Spinal cord (tissue), 10 donors: ENCODE measurements around the gene NDUFS4. TPM values are rescaled to one million over a fixed set of nuclear protein-coding genes. Genes with fewer than 3 reads are reported as not detected.
"Not testable (repeated sequence)": the region's sequence is repeated elsewhere in the genome, so short reads cannot be mapped to it uniquely, and the experiment has no call there.

Experiments used
- DNase-seq, 6 donors: peaks; one replicate each; pipeline versions ENCODE4 v3.0.0 to v3.0.0-alpha.2; 2013 to 2015; ENCODE audit warnings: low spot score in 6 of 6, low read depth in 4 of 6
- H3K27ac ChIP-seq: one replicate; pipeline ENCODE4 v1.5.1; 2013; ENCODE audit warnings: low read depth, low read length, control low read depth
- H3K27me3 ChIP-seq: one replicate; pipeline ENCODE4 v1.6.1; 2013; ENCODE audit warnings: low read length; ENCODE audit not compliant: control insufficient read depth, insufficient read depth
- H3K36me3 ChIP-seq: one replicate; pipeline ENCODE4 v1.6.1; 2013; ENCODE audit warnings: low read length; ENCODE audit not compliant: control insufficient read depth, insufficient read depth
- H3K4me1 ChIP-seq: one replicate; pipeline ENCODE4 v1.6.1; 2013; ENCODE audit warnings: low read length; ENCODE audit not compliant: control insufficient read depth, insufficient read depth
- H3K4me3 ChIP-seq: one replicate; pipeline ENCODE4 v1.5.1; 2013; ENCODE audit warnings: low read depth, low read length, control low read depth
- H3K9me3 ChIP-seq: one replicate; pipeline ENCODE4 v1.6.1; 2013; ENCODE audit warnings: low read length; ENCODE audit not compliant: control insufficient read depth, insufficient read depth
- WGBS: methylation state at CpG from one replicate; pipeline ENCODE4 v1.1.5; 2013; ENCODE audit warnings: missing lambda C conversion rate; ENCODE audit not compliant: insufficient coverage; 5-methylcytosine and 5-hydroxymethylcytosine counted together
- long read RNA-seq, 4 donors: transcript quantifications; one replicate each; lab custom pipeline, GENCODE V29; 2026
- polyA plus RNA-seq, 2 donors: library from polyadenylated mRNA; unstranded; fragments of 120-200 nt; gene quantifications; one replicate each; pipeline ENCODE4 v1.2.1, GENCODE V29; 2013; ENCODE audit not compliant: insufficient read length in 2 of 2
- total RNA-seq, 2 donors: library from RNA; depleted of rRNA in 1 of 2; stranded (reverse); fragments of 120-200 nt in 1 of 2; fragments of >200 nt in 1 of 2; gene quantifications; one replicate each; pipeline versions ENCODE4 v1.2.3 to v1.2.4, GENCODE V29; 2013 to 2014
- donor health status: healthy.

NDUFS4 gene
- total RNA-seq (100 to 1,000 TPM; 124 to 189 TPM), polyA plus RNA-seq (100 to 1,000 TPM; 142 to 143 TPM)
- long read RNA-seq, donor 1, transcript NDUFS4-204 (6 exons, 833 nt), result minor isoform, 6 of 165 reads
- long read RNA-seq, donor 1, transcript NDUFS4-201 (5 exons, 675 nt), result major isoform, 142 of 165 reads
- long read RNA-seq, donor 1, partial matches to known transcripts, result 17 of 165 reads
- long read RNA-seq, donor 1, other reads (novel, unspliced or antisense), result 0 of 165 reads
- long read RNA-seq, donor 2, transcript NDUFS4-201 (5 exons, 675 nt), result major isoform, 51 of 53 reads
- long read RNA-seq, donor 2, partial matches to known transcripts, result 0 of 53 reads
- long read RNA-seq, donor 2, other reads (novel, unspliced or antisense), result 0 of 53 reads
- long read RNA-seq, donor 3, transcript NDUFS4-201 (5 exons, 675 nt), result major isoform, 62 of 65 reads
- long read RNA-seq, donor 3, partial matches to known transcripts, result 0 of 65 reads
- long read RNA-seq, donor 3, other reads (novel, unspliced or antisense), result 0 of 65 reads
- long read RNA-seq, donor 4, transcript NDUFS4-201 (5 exons, 675 nt), result major isoform, 161 of 174 reads
- long read RNA-seq, donor 4, partial matches to known transcripts, result 8 of 174 reads
- long read RNA-seq, donor 4, other reads (novel, unspliced or antisense), result 0 of 174 reads

DNA sequence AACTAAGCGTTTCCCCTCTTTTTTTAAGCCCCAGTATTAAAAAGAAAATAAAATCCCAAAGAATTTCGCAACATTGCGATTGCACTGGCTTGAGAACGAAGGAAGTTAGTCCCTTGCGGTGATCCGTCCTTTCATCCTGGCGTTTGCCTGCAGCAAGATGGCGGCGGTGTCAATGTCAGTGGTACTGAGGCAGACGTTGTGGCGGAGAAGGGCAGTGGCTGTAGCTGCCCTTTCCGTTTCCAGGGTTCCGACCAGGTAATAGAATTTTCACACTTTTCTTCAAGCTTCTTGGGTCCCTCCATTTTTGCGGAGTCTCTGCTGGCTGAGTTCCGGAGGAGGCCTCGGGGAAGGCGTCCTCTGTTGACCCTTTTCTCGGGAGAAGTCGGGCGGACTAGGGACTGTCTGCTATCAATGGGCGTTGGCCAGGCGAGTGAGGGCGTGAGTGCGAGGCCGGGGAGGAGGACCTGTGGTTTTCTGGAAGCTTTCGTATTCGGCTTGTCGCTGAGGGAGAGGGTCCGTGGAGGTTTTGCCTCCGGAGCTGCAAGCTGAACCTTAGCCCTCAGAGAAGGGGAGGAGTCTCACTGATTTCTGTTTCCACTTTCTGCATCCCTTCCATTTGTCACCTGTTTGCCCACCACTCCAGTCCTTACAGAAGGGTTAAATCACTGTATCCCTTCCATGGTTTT is at the start of gene NDUFS4:
TSS of gene NDUFS4 (plus strand) at position 134 of the 686 bp plus-strand sequence. CDS start at position 158, 24 bp downstream.
- peak within 1 kb of the TSS; percentile 83 for H3K27ac ChIP-seq
- peak; percentile 86 to 97 (median 90) for DNase-seq
- 0% methylated on average over 22 of the region's 30 CpGs for WGBS

DNA sequence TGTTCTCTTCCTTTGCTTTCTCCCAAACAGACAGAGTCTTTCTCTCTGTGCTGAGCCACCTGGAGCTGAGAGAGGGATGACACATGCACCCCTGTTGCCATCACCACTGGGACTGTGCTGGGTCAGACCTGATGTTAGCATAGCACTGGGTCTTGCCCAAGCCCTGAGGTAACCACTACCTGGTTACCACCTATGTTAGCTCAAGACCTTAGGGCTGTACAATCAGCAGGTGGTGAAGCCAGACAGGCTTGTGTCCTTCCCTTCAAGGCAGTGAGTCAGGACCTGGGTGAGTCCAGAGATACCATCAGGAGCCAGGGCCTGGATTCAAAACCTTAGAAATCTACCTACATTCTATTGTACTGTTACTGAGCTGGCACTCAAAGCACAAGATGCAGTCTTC is 47.9 kb upstream of the NDUFS4 start:
- Histone ChIP-seq H3K27ac (no peak overlapping the region), H3K9me3 (peaks cover 3% of the 10 kb centered on the region), H3K4me3 (no peak overlapping the region), H3K4me1 (no peaks in the 10 kb centered on the region), H3K27me3 (no peaks in the 10 kb centered on the region), H3K36me3 (no peaks in the 10 kb centered on the region)
- no peak for DNase-seq

More for the DNA sequence above, at the start of gene NDUFS4:
- Histone ChIP-seq H3K9me3 (peaks cover 3% of the 10 kb centered on the region), H3K4me1 (peaks cover 3% of the 10 kb centered on the region), H3K36me3 (no peaks in the 10 kb centered on the region), H3K4me3 (peak within 1 kb of the TSS; percentile 97), H3K27me3 (no peaks in the 10 kb centered on the region)

DNA sequence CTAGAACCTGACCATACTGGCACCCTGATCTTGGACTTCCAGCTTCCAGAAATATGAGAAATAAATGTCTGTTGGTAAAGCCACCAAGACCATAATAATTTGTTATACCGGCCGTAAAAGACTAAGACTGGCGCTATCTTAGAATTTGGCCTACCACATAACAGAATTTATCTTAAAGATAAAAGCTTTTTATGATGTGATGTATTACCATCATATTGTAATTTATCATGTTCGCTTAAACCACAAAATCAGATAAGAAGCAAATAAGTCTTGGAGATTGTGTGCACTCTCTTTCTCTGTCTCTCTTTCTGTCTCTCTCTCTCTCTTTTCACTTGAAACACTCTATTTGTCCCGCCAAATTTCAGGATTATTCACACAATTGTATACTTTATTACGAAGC is 44.5 kb upstream of the NDUFS4 start:
- Histone ChIP-seq H3K9me3 (no peaks in the 10 kb centered on the region), H3K4me1 (no peaks in the 10 kb centered on the region), H3K27ac (no peak overlapping the region), H3K4me3 (no peak overlapping the region), H3K36me3 (no peaks in the 10 kb centered on the region), H3K27me3 (no peaks in the 10 kb centered on the region)
- no CpG with 5 or more reads among the region's 6 CpGs for WGBS
- no peak for DNase-seq

DNA sequence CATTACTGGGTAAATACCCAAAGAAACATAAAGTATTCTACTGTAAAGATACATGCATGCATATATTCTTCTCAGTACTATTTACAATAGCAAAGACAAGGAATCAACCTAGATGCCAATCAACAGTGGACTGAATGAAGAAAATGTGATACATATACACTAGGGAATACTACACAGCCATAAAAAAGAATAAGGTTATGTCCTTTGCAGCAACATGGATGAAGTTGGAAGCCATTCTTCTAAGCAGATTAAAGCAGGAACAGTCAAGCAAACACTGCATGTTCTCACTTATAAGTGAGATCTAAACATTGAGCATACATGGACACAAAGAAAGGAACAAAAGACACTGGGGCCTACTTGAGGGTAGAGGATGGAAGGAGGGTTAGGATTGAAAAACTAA is 39.6 kb upstream of the NDUFS4 start:
- Histone ChIP-seq H3K9me3 (no peaks in the 10 kb centered on the region), H3K4me3 (no peak overlapping the region), H3K36me3 (no peaks in the 10 kb centered on the region), H3K4me1 (no peaks in the 10 kb centered on the region), H3K27me3 (no peaks in the 10 kb centered on the region), H3K27ac (no peak overlapping the region)
- no peak for DNase-seq

DNA sequence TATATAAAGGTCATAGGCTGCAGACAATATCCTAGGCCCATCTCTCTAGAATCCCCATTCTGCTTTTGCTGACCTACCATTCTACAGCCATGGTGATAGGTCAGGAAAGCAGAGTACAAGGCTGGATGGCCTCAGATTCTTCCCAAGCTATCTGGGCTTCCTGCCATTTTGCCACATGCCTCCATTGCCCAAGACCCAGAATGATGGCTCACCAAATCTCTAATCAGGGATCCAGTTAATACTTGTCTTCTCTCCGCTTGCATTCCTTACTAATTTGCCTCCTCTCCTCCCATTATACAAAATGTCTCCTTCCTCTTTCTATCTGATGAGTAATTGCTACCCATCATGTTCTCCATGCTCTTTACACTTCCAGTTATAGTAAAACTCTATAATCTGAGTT is 22.7 kb upstream of the NDUFS4 start:
- H3K27me3 ChIP-seq, result no peaks in the 10 kb centered on the region
- DNase-seq, result no peak
- no peak overlapping the region for H3K4me3 ChIP-seq
- no peaks in the 10 kb centered on the region for H3K36me3 ChIP-seq
- no peak overlapping the region for H3K27ac ChIP-seq
- H3K4me1 ChIP-seq, result no peaks in the 10 kb centered on the region
- WGBS, result 100% methylated on average over 1 of the region's 1 CpG
- H3K9me3 ChIP-seq, result no peaks in the 10 kb centered on the region

DNA sequence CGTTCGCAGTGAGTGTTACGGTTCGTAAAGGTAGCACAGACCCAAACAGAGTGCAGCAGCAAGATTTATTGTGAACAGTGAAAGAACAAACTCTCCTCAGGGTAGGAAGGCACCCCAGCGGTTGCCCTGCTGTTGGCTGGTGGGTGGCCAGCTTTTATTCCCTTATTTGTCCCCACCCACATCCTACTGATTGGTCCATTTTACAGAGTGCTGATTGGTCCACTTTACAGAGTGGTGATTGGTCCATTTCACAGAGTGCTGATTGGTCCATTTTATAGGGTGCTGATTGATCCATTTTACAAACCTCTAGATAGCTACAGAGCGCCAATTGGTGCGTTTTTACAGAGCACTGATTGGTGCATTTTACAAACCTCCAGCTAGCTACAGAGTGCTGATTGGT is 19.7 kb upstream of the NDUFS4 start:
- WGBS, result 80% methylated on average over 4 of the region's 7 CpGs

DNA sequence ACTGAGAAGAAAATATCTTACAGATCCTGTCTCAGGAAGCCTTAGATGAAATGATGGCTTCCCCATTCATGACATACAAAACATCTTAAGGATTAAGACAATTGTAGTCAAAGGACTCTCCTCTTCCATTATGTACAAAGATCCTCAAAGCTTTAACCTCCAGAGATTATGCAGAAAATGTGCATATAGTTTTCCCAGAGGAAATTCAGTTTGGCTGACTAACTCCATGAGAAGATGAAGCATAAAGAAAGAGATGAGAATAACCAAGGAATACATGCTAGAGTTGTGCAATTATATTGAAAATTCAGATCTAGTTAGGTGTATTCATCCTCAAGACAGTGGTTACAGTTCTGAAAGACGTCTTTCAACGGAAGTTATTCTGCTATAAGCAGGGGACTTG is 18.6 kb upstream of the NDUFS4 start:
- DNase-seq, result no peak
- 100% methylated on average over 1 of the region's 2 CpGs for WGBS
- Histone ChIP-seq H3K27me3 (no peaks in the 10 kb centered on the region), H3K36me3 (no peaks in the 10 kb centered on the region), H3K4me1 (no peaks in the 10 kb centered on the region), H3K27ac (no peak overlapping the region), H3K9me3 (no peaks in the 10 kb centered on the region), H3K4me3 (no peak overlapping the region)

More for the DNA sequence above, 19.7 kb upstream of the NDUFS4 start:
- DNase-seq, H3K4me3 ChIP-seq, H3K9me3 ChIP-seq, H3K36me3 ChIP-seq, H3K27me3 ChIP-seq, H3K4me1 ChIP-seq, H3K27ac ChIP-seq: not testable (repeated sequence)

DNA sequence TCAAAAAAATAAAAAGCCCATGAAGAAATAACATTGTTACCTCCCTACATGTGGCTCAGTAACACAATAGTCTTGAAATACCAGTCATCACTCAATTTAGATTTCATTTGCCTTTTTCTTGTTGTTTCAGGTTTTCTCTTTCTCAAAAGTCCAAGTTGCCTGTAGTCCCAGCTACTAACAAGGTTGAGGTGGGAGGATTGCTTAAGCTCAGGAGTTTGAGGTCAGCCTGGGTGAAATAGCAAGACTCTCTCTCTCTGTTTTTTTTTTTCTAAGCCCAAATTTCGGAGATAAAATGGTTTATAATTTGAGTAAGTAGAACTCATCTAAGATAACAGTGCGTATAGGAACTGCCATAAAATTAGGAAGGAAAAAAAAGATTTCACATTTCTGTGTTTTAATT is 17.5 kb upstream of the NDUFS4 start:
- H3K27ac ChIP-seq, result no peak overlapping the region
- H3K36me3 ChIP-seq, result no peaks in the 10 kb centered on the region
- no peaks in the 10 kb centered on the region for H3K9me3 ChIP-seq
- no peaks in the 10 kb centered on the region for H3K4me1 ChIP-seq
- H3K27me3 ChIP-seq, result no peaks in the 10 kb centered on the region
- no peak for DNase-seq
- no CpG with 5 or more reads among the region's 2 CpGs for WGBS
- no peak overlapping the region for H3K4me3 ChIP-seq

DNA sequence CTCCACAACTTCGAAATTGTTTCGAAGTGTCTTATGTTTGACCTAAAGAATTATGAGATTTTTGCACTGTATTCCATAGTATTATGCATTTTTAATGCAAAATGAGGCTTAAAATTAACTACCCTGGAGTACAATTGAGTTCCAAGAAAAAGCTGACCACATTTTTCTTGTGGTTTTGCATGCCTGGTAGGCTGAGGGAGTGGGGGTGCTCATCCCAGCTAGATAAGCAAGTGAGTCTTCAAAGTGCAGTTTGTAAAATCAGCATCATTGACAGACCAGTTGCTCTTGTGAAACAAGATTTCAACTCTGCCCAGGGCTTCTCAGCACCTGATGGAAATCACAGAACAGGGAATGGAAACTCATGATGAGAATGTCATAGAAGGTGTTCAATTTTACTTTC is 17.0 kb upstream of the NDUFS4 start:
- H3K36me3 ChIP-seq, result no peaks in the 10 kb centered on the region
- no peak overlapping the region for H3K27ac ChIP-seq
- DNase-seq, result no peak
- H3K27me3 ChIP-seq, result no peaks in the 10 kb centered on the region
- no CpG with 5 or more reads among the region's 2 CpGs for WGBS
- no peaks in the 10 kb centered on the region for H3K4me1 ChIP-seq
- no peaks in the 10 kb centered on the region for H3K9me3 ChIP-seq
- H3K4me3 ChIP-seq, result no peak overlapping the region
